CD14-positive monocyte (primary cell): Measurements from ENCODE around the gene FMR1. TPM values are rescaled to one million over a fixed set of nuclear protein-coding genes. Genes with fewer than 3 reads are reported as not detected.

ENCODE experiments used
- DNase-seq, 3 donors: peaks; one replicate each; pipeline ENCODE4 v3.0.0-alpha.2; 2011 to 2022
- H2AFZ ChIP-seq: 2 replicates; pipeline ENCODE4 v1.6.0; 2012; ENCODE audit warnings: mild to moderate bottlenecking, low read depth, low read length, inconsistent platforms; ENCODE audit not compliant: insufficient read depth, poor library complexity, severe bottlenecking
- H3K27ac ChIP-seq, 2 donors: 1 replicate in 1 of 2; 2 replicates in 1 of 2; pipeline ENCODE4 v1.5.1; 2012 to 2013; ENCODE audit warnings: low read length in 2 of 2, control low read depth in 1 of 2, inconsistent platforms in 1 of 2, low read depth in 1 of 2, mild to moderate bottlenecking in 1 of 2
- H3K27me3 ChIP-seq, 2 donors: one replicate each; pipeline versions ENCODE4 v1.6.0 to v1.6.1; 2011 to 2013; ENCODE audit warnings: low read length in 2 of 2; ENCODE audit not compliant: control insufficient read depth in 2 of 2, insufficient read depth in 2 of 2
- H3K36me3 ChIP-seq, 2 donors: replicated peaks in 1 of 2; 1 replicate in 1 of 2; 2 replicates in 1 of 2; pipeline versions ENCODE4 v1.5.1 to v1.6.1; 2012 to 2013; ENCODE audit warnings: low read length in 2 of 2, control low read depth in 1 of 2, inconsistent platforms in 1 of 2, mild to moderate bottlenecking in 1 of 2; ENCODE audit not compliant: insufficient read depth in 2 of 2, control insufficient read depth in 1 of 2
- H3K4me1 ChIP-seq, 2 donors: 1 replicate in 1 of 2; 2 replicates in 1 of 2; pipeline versions ENCODE4 v1.5.1 to v1.6.1; 2012 to 2013; ENCODE audit warnings: low read length in 2 of 2, control low read depth in 1 of 2, inconsistent platforms in 1 of 2, mild to moderate bottlenecking in 1 of 2, moderate library complexity in 1 of 2; ENCODE audit not compliant: insufficient read depth in 2 of 2, control insufficient read depth in 1 of 2
- H3K4me2 ChIP-seq: replicated peaks from 2 replicates; pipeline ENCODE3; 2012; ENCODE audit warnings: low read length, moderate library complexity, mild to moderate bottlenecking; ENCODE audit not compliant: poor library complexity, severe bottlenecking; ENCODE audit errors: extremely low read depth
- H3K4me3 ChIP-seq, 3 experiments: fragments of 200-600 bp in 1 of 3; sonication (generic) in 1 of 3; replicated peaks in 1 of 3; 1 replicate in 2 of 3; 2 replicates in 1 of 3; pipeline ENCODE4 v1.5.1; 2011 to 2013; ENCODE audit warnings: low read length in 3 of 3, mild to moderate bottlenecking in 3 of 3, control low read depth in 2 of 3, low read depth in 2 of 3, inconsistent platforms in 1 of 3, moderate library complexity in 1 of 3
- H3K79me2 ChIP-seq: 2 replicates; pipeline ENCODE4 v1.6.0; 2012; ENCODE audit warnings: mild to moderate bottlenecking, control low read depth, inconsistent platforms, low read length, moderate library complexity; ENCODE audit not compliant: insufficient read depth
- H3K9ac ChIP-seq: 2 replicates; pipeline ENCODE4 v1.6.0; 2017; ENCODE audit warnings: low read length, mild to moderate bottlenecking; ENCODE audit not compliant: insufficient read depth, poor library complexity, severe bottlenecking
- H3K9me3 ChIP-seq, 2 donors: replicated peaks in 1 of 2; 1 replicate in 1 of 2; 2 replicates in 1 of 2; pipeline versions ENCODE4 v1.5.1 to v1.6.1; 2012 to 2013; ENCODE audit warnings: low read length in 2 of 2, control low read depth in 1 of 2; ENCODE audit not compliant: control insufficient read depth in 1 of 2, insufficient read depth in 1 of 2
- H4K20me1 ChIP-seq: 2 replicates; pipeline ENCODE4 v1.6.0; 2012; ENCODE audit warnings: mild to moderate bottlenecking, low read length, control low read depth, moderate library complexity; ENCODE audit not compliant: insufficient read depth
- H3K27ac Mint-ChIP-seq, 7 donors: one replicate each; pipeline ENCODE4 v1.8.0; 2020; ENCODE audit warnings: mild to moderate bottlenecking in 7 of 7, mixed read lengths in 7 of 7, moderate library complexity in 6 of 7, inconsistent platforms in 2 of 7
- H3K27me3 Mint-ChIP-seq, 3 donors: one replicate each; pipeline ENCODE4 v1.8.0; 2021 to 2022; ENCODE audit warnings: low read depth in 3 of 3, mild to moderate bottlenecking in 3 of 3, mixed read lengths in 3 of 3, moderate library complexity in 3 of 3, inconsistent platforms in 1 of 3
- H3K36me3 Mint-ChIP-seq, 2 donors: one replicate each; pipeline ENCODE4 v1.8.0; 2020; ENCODE audit warnings: mixed read lengths in 2 of 2, inconsistent platforms in 1 of 2, mild to moderate bottlenecking in 1 of 2
- H3K4me1 Mint-ChIP-seq: one replicate; pipeline ENCODE4 v1.8.0; 2020; ENCODE audit warnings: mild to moderate bottlenecking, mixed read lengths
- H3K4me3 Mint-ChIP-seq, 2 donors: one replicate each; pipeline ENCODE4 v1.8.0; 2020; ENCODE audit warnings: mild to moderate bottlenecking in 2 of 2, mixed read lengths in 2 of 2, moderate library complexity in 1 of 2
- H3K9me3 Mint-ChIP-seq, 7 donors: one replicate each; pipeline ENCODE4 v1.8.0; 2020 to 2022; ENCODE audit warnings: mixed read lengths in 7 of 7, mild to moderate bottlenecking in 6 of 7, moderate library complexity in 6 of 7, inconsistent platforms in 2 of 7
- WGBS: methylation state at CpG from one replicate; pipeline ENCODE4 v1.1.5; 2013; ENCODE audit warnings: missing lambda C conversion rate; ENCODE audit not compliant: insufficient coverage; 5-methylcytosine and 5-hydroxymethylcytosine counted together
- intact Hi-C, 2 donors: fragments of 100-400 bp; cut with micrococcal nuclease; formaldehyde crosslinking; loops; one replicate each; pipeline versions ENCODE4 v1.15.0 to v1.15.1; 2023
- polyA plus RNA-seq, 3 donors: library from polyadenylated mRNA; depleted of rRNA in 1 of 3; unstranded in 2 of 3; stranded (reverse) in 1 of 3; fragments of 300-500 nt in 2 of 3; fragments of >200 nt in 1 of 3; fragmentation: Illumina TruSeq in 2 of 3; gene quantifications; 1 replicate in 2 of 3; 2 replicates in 1 of 3; pipeline ENCODE4 v1.2.3, GENCODE V29; 2012 to 2021
- TF ChIP-seq, protein P1 (sequence below): fragments of 200-600 bp; IDR thresholded peaks from one replicate; pipeline ENCODE4 v1.8.0; 2022; ENCODE audit warnings: antibody characterized with exemption, mild to moderate bottlenecking

The FMR1 gene
- polyA plus RNA-seq, 3 donors: 3.7 to 31.8 (median 5.1) TPM

DNA sequence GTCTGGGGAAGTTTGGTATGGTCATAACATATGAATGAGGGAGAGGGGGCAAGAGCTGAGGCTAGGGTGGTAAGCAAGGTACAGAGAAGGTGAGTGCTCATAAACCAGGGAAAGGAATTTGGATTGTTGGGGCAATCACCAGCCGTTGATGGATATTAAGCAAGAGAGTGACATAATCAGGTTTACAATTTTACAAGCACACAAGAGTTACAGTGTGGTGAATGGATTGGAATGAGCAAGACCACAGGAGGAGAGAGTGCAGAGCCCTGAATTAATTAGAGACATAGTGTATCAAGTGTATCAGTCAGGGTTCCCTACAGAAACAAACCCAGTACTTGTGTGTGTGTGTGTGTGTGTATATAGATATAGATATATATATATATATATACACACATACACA lies 50.8 kb downstream of the FMR1 start:
- Histone ChIP-seq H3K4me2 (no peak overlapping the region), H3K4me1 (no peaks in the 10 kb centered on the region), H2AFZ (no peak overlapping the region), H3K9ac (no peak overlapping the region), H4K20me1 (no peaks in the 10 kb centered on the region), H3K4me3 (no peak overlapping the region), H3K9me3 (no peaks in the 10 kb centered on the region), H3K27ac (no peak overlapping the region), H3K79me2 (no peaks in the 10 kb centered on the region), H3K27me3 (no peaks in the 10 kb centered on the region), H3K36me3 (no peaks in the 10 kb centered on the region)
- no CpG with 5 or more reads among the region's 1 CpG for WGBS
- Mint-ChIP-seq H3K27me3 (peaks cover 0 to 1% (median 1%) of the 10 kb centered on the region in 3 donors), H3K4me1 (no peaks in the 10 kb centered on the region), H3K36me3 (no peaks in the 10 kb centered on the region), H3K4me3 (no peak overlapping the region), H3K9me3 (peaks cover 0 to 2% (median 0%) of the 10 kb centered on the region in 7 donors), H3K27ac (peak overlapping the region in 1 of 7 donors; percentile 9)
- TF ChIP-seq, protein P1, sequence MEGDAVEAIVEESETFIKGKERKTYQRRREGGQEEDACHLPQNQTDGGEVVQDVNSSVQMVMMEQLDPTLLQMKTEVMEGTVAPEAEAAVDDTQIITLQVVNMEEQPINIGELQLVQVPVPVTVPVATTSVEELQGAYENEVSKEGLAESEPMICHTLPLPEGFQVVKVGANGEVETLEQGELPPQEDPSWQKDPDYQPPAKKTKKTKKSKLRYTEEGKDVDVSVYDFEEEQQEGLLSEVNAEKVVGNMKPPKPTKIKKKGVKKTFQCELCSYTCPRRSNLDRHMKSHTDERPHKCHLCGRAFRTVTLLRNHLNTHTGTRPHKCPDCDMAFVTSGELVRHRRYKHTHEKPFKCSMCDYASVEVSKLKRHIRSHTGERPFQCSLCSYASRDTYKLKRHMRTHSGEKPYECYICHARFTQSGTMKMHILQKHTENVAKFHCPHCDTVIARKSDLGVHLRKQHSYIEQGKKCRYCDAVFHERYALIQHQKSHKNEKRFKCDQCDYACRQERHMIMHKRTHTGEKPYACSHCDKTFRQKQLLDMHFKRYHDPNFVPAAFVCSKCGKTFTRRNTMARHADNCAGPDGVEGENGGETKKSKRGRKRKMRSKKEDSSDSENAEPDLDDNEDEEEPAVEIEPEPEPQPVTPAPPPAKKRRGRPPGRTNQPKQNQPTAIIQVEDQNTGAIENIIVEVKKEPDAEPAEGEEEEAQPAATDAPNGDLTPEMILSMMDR: no peak
- no peak for DNase-seq
- intact Hi-C loops: no loop called here

DNA sequence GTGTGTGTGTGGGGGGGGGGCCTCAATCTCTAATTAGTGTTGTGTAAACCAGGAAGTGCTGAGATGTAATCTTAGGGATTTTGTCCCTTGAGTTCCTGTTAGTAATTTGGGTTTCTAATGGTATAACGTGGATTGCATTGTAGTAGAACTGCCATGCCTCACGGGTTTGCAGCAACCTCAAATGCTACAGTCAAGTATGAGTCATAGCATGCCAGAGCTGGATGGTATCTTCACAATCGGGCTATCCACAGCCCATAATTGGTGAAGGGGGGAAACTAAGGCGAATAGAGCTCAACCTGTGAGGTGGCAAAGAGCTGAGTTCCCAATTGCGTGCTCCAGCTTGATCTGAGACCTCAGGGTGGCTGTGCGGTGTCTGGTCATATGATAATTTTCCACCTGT lies 67.2 kb downstream of the FMR1 start:
- H3K36me3 ChIP-seq: no peaks in the 10 kb centered on the region
- Mint-ChIP-seq H3K27me3 (peaks cover 0 to 1% (median 0%) of the 10 kb centered on the region in 3 donors), H3K4me3 (no peak overlapping the region), H3K27ac (no peak overlapping the region), H3K4me1 (no peaks in the 10 kb centered on the region), H3K9me3 (peaks cover 0 to 26% (median 5%) of the 10 kb centered on the region in 7 donors), H3K36me3 (no peaks in the 10 kb centered on the region)
- peaks cover 0 to 10% of the 10 kb centered on the region in 2 donors for H3K9me3 ChIP-seq
- H3K27me3 ChIP-seq: no peaks in the 10 kb centered on the region
- H3K4me1 ChIP-seq: no peaks in the 10 kb centered on the region
- DNase-seq: no peak
- no peak overlapping the region for H3K4me2 ChIP-seq
- 100% methylated on average over 1 of the region's 6 CpGs for WGBS
- H3K79me2 ChIP-seq: no peaks in the 10 kb centered on the region
- no peaks in the 10 kb centered on the region for H4K20me1 ChIP-seq
- TF ChIP-seq, protein P1: no peak
- H3K9ac ChIP-seq: no peak overlapping the region
- H2AFZ ChIP-seq: no peak overlapping the region
- intact Hi-C loops: no loop called here
- H3K27ac ChIP-seq: no peak overlapping the region
- H3K4me3 ChIP-seq: no peak overlapping the region
